Stimulated activated naive B cell treated with anti-CD40 and anti-IgM and Interleukin-4, amounts not matched to agents 10 μg/mL and 1 μg/mL and 100 μg/mL, for 72 hours (primary cell): Measurements from ENCODE around the gene C1QBP.
"Not testable (repeated sequence)": the region's sequence is repeated elsewhere in the genome, so short reads cannot be mapped to it uniquely, and the experiment has no call there.

Experiments used
- ATAC-seq, 2 donors: fragments of 150-1000 bp; cut with Tn5 transposase; replicated peaks; 2 replicates each; pipeline ENCODE4 v1.10.0; 2021; ENCODE audit warnings: moderate library complexity in 1 of 2
- DNase-seq: peaks from one replicate; pipeline ENCODE4 v3.0.0; 2021
- H3K27ac Mint-ChIP-seq: one replicate; pipeline ENCODE4 v1.8.0; 2022; ENCODE audit warnings: mild to moderate bottlenecking, mixed read lengths
- H3K27me3 Mint-ChIP-seq, 2 donors: one replicate each; pipeline ENCODE4 v1.8.0; 2022; ENCODE audit warnings: mixed read lengths in 2 of 2
- H3K36me3 Mint-ChIP-seq, 2 donors: one replicate each; pipeline ENCODE4 v1.8.0; 2022; ENCODE audit warnings: mixed read lengths in 2 of 2, mild to moderate bottlenecking in 1 of 2
- H3K4me1 Mint-ChIP-seq, 2 donors: one replicate each; pipeline ENCODE4 v1.8.0; 2022; ENCODE audit warnings: mixed read lengths in 2 of 2, mild to moderate bottlenecking in 1 of 2
- H3K4me3 Mint-ChIP-seq, 2 donors: one replicate each; pipeline ENCODE4 v1.8.0; 2022; ENCODE audit warnings: mild to moderate bottlenecking in 2 of 2, mixed read lengths in 2 of 2, moderate library complexity in 1 of 2
- H3K9me3 Mint-ChIP-seq, 2 donors: one replicate each; pipeline ENCODE4 v1.8.0; 2022; ENCODE audit warnings: mixed read lengths in 2 of 2, mild to moderate bottlenecking in 1 of 2

C1QBP gene

GRCh38 chr17:5446786-5447185 lies 7.8 kb upstream of the C1QBP start:
- no peaks in the 10 kb centered on the region for H3K27me3 Mint-ChIP-seq
- no peak overlapping the region for H3K4me3 Mint-ChIP-seq
- H3K36me3 Mint-ChIP-seq: peaks cover 37 to 61% of the 10 kb centered on the region in 2 donors
- H3K27ac Mint-ChIP-seq: no peak overlapping the region
- ATAC-seq (no peak), DNase-seq (no peak)
- no peaks in the 10 kb centered on the region for H3K9me3 Mint-ChIP-seq
- H3K4me1 Mint-ChIP-seq: no peaks in the 10 kb centered on the region

DNA sequence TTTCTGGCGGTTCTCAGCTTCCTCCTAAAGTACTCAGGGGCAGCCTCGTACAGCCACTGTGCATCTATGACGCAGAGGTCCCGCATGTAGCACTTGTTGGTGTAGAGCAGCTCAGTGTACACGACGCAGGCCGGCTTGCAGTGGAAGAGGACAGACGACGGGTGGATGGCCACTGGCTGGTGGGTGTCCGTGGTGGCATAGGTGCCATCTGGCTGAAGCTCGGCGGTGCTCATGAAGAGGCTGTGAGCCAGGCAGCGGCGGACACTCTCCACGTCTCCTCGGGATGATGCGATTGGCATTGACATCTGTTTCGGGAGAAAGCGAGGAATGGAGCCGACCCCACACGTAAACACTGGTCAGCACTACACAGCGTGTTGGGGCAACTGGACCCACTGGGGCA lies 5.3 kb upstream of the C1QBP start:
- H3K36me3 Mint-ChIP-seq: peaks cover 27 to 43% of the 10 kb centered on the region in 2 donors
- no peak overlapping the region for H3K27ac Mint-ChIP-seq
- no peak for ATAC-seq

DNA sequence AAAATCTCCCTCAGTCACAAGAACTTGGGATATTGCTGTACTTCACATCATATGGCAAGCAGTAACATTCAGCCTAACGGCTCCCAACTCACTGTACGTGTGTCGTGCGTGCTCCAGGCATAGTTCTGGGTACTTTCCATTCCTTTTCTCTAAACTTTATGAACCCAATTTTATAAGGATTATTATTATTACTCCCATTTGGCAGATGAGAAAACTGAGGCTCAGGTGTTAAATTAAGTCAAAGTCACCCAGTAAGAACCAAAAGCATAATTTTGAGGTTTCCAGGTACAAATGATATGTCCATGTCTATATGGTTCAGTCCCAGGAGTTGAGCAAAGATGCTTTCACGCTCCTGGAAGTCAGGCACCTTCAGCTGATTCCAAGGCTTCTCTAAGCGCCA lies 4.8 kb upstream of the C1QBP start:
- peaks cover 25 to 41% of the 10 kb centered on the region in 2 donors for H3K36me3 Mint-ChIP-seq
- no peak overlapping the region for H3K27ac Mint-ChIP-seq
- H3K27me3 Mint-ChIP-seq: no peaks in the 10 kb centered on the region
- no peak for ATAC-seq
- H3K4me1 Mint-ChIP-seq: peaks cover 8 to 13% of the 10 kb centered on the region in 2 donors
- no peaks in the 10 kb centered on the region for H3K9me3 Mint-ChIP-seq
- H3K4me3 Mint-ChIP-seq: no peak overlapping the region
- no peak for DNase-seq

More for the DNA sequence above, 5.3 kb upstream of the C1QBP start:
- no peaks in the 10 kb centered on the region for H3K27me3 Mint-ChIP-seq
- peaks cover 8 to 11% of the 10 kb centered on the region in 2 donors for H3K4me1 Mint-ChIP-seq
- no peak for DNase-seq
- no peak overlapping the region for H3K4me3 Mint-ChIP-seq
- no peaks in the 10 kb centered on the region for H3K9me3 Mint-ChIP-seq

- peaks cover 31 to 35% of the 10 kb centered on the region in 2 donors for H3K36me3 Mint-ChIP-seq
- peaks cover 17 to 41% of the 10 kb centered on the region in 2 donors for H3K4me1 Mint-ChIP-seq
- H3K9me3 Mint-ChIP-seq: no peaks in the 10 kb centered on the region
- ATAC-seq: no peak
- peak overlapping the region; percentile 81 to 84 for H3K4me3 Mint-ChIP-seq
- no peaks in the 10 kb centered on the region for H3K27me3 Mint-ChIP-seq
- no peak for DNase-seq
- H3K27ac Mint-ChIP-seq: peak overlapping the region; percentile 95
Observed at GRCh38 chr17:5439446-5439764, 450 bp upstream of the C1QBP start.

GRCh38 chr17:5437721-5438317 lies 1.1 kb downstream of the C1QBP start:
- Mint-ChIP-seq H3K9me3 (no peaks in the 10 kb centered on the region), H3K4me3 (peak overlapping the region; percentile 81 to 84), H3K27me3 (no peaks in the 10 kb centered on the region), H3K36me3 (peaks cover 31 to 40% of the 10 kb centered on the region in 2 donors), H3K27ac (peak overlapping the region; percentile 87), H3K4me1 (peaks cover 19 to 46% of the 10 kb centered on the region in 2 donors)
- no peak for DNase-seq
- ATAC-seq: no peak

- peak overlapping the region in 1 of 2 donors; percentile 68 for H3K4me3 Mint-ChIP-seq
- peak overlapping the region; percentile 47 for H3K27ac Mint-ChIP-seq
- not testable (repeated sequence) for DNase-seq, H3K27me3 Mint-ChIP-seq, ATAC-seq, H3K9me3 Mint-ChIP-seq
- H3K36me3 Mint-ChIP-seq: peaks cover 34 to 51% of the 10 kb centered on the region in 2 donors
- peaks cover 22 to 48% of the 10 kb centered on the region in 2 donors for H3K4me1 Mint-ChIP-seq
Observed at GRCh38 chr17:5435781-5436315, 3.1 kb downstream of the C1QBP start.

GRCh38 chr17:5434984-5435383 lies 4.0 kb downstream of the C1QBP start:
- DNase-seq (no peak), ATAC-seq (no peak)
- Mint-ChIP-seq H3K4me3 (no peak overlapping the region), H3K27ac (peak overlapping the region; percentile 62), H3K27me3 (no peaks in the 10 kb centered on the region), H3K36me3 (peaks cover 40 to 56% of the 10 kb centered on the region in 2 donors), H3K4me1 (peaks cover 24 to 49% of the 10 kb centered on the region in 2 donors), H3K9me3 (no peaks in the 10 kb centered on the region)

GRCh38 chr17:5431949-5432556 lies 6.9 kb downstream of the C1QBP start:
- Mint-ChIP-seq H3K27ac (no peak overlapping the region), H3K36me3 (peaks cover 41 to 69% of the 10 kb centered on the region in 2 donors), H3K9me3 (no peaks in the 10 kb centered on the region), H3K4me1 (peaks cover 23 to 27% of the 10 kb centered on the region in 2 donors), H3K4me3 (no peak overlapping the region), H3K27me3 (no peaks in the 10 kb centered on the region)
- no peak for ATAC-seq
- DNase-seq: no peak

DNA sequence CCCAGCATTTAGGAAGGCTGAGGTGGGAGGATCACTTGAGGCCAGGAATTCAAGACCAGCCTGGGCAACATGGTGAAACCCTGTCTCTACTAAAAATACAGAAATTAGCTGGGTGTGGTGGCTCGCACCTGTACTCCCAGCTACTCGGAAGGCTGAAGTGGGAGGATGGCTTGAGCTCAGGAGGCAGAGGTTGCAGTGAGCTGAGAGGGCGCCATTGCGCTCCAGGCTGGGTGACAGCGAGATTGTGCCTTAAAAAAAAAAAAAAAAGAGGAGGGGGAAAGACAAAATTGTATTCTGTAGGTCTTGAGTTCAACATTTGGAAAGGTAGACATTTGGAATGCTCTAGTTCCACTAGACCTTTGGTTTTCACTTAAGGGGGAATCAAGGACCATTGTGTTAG lies 7.7 kb downstream of the C1QBP start:
- H3K4me3 Mint-ChIP-seq, ATAC-seq, H3K9me3 Mint-ChIP-seq, DNase-seq, H3K27me3 Mint-ChIP-seq: not testable (repeated sequence)
- peaks cover 19 to 20% of the 10 kb centered on the region in 2 donors for H3K4me1 Mint-ChIP-seq
- H3K27ac Mint-ChIP-seq: peak overlapping the region; percentile 21
- peaks cover 33 to 61% of the 10 kb centered on the region in 2 donors for H3K36me3 Mint-ChIP-seq

DNA sequence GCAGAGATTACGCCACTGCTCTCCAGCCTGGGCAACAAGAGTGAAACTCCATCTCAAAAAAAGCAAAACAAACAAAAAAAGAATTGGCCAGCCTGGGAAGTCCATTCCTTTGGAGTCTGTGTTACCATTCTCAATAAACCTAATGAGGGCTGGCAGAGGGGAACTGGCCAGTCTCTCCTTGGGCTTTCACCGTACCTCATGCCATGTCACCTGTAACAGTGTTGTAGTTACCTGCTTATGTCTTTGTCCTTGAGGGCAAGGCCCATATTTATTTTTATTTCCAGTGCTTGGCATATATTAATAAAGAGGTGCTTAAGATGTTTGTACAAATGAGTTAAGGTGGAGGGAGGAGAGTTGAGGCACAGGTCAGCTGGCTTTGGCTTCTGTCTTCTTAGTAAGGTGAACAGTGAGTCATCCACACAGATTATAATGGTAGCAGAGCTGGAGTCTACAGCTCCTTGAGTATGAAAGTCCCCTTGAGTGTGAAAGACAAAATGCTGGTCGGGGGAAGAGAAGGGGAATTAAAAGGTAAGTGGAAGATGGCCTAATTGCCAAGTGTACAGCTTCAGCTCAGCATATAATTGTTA lies 8.4 kb downstream of the C1QBP start:
- no peak for DNase-seq
- Mint-ChIP-seq H3K27ac (peak overlapping the region; percentile 70), H3K9me3 (no peaks in the 10 kb centered on the region), H3K27me3 (no peaks in the 10 kb centered on the region), H3K36me3 (peaks cover 31 to 65% of the 10 kb centered on the region in 2 donors), H3K4me1 (peaks cover 16 to 18% of the 10 kb centered on the region in 2 donors), H3K4me3 (no peak overlapping the region)
- ATAC-seq: no peak

- peaks cover 11 to 15% of the 10 kb centered on the region in 2 donors for H3K4me1 Mint-ChIP-seq
- ATAC-seq: no peak
- H3K27me3 Mint-ChIP-seq: no peaks in the 10 kb centered on the region
- no peaks in the 10 kb centered on the region for H3K9me3 Mint-ChIP-seq
- H3K4me3 Mint-ChIP-seq: no peak overlapping the region
- H3K36me3 Mint-ChIP-seq: peaks cover 32 to 67% of the 10 kb centered on the region in 2 donors
- no peak overlapping the region for H3K27ac Mint-ChIP-seq
- DNase-seq: no peak
Observed at GRCh38 chr17:5429191-5429887, 9.6 kb downstream of the C1QBP start.

- H3K4me1 Mint-ChIP-seq: peaks cover 20 to 26% of the 10 kb centered on the region in 2 donors
- peaks cover 28 to 59% of the 10 kb centered on the region in 2 donors for H3K36me3 Mint-ChIP-seq
- DNase-seq (no peak), ATAC-seq (no peak)
- no peak overlapping the region for H3K27ac Mint-ChIP-seq
- H3K4me3 Mint-ChIP-seq: no peak overlapping the region
- no peaks in the 10 kb centered on the region for H3K9me3 Mint-ChIP-seq
- H3K27me3 Mint-ChIP-seq: no peaks in the 10 kb centered on the region
Observed at GRCh38 chr17:5425826-5426225, 13.1 kb downstream of the C1QBP start.

- no peak for ATAC-seq
- H3K27ac Mint-ChIP-seq: no peak overlapping the region
- no peaks in the 10 kb centered on the region for H3K9me3 Mint-ChIP-seq
- peaks cover 18 to 26% of the 10 kb centered on the region in 2 donors for H3K4me1 Mint-ChIP-seq
- no peak for DNase-seq
- H3K36me3 Mint-ChIP-seq: peaks cover 24 to 58% of the 10 kb centered on the region in 2 donors
- no peaks in the 10 kb centered on the region for H3K27me3 Mint-ChIP-seq
- no peak overlapping the region for H3K4me3 Mint-ChIP-seq
Observed at GRCh38 chr17:5424909-5425308, 14.0 kb downstream of the C1QBP start.

GRCh38 chr17:5422505-5422904 lies 16.4 kb downstream of the C1QBP start:
- H3K4me3 Mint-ChIP-seq: no peak overlapping the region

More at GRCh38 chr17:5422505-5422904, 16.4 kb downstream of the C1QBP start:
- ATAC-seq: no peak
- no peak overlapping the region for H3K27ac Mint-ChIP-seq
- peaks cover 22 to 49% of the 10 kb centered on the region in 2 donors for H3K36me3 Mint-ChIP-seq
- no peaks in the 10 kb centered on the region for H3K27me3 Mint-ChIP-seq
- DNase-seq: no peak
- H3K4me1 Mint-ChIP-seq: peaks cover 11 to 26% of the 10 kb centered on the region in 2 donors
- no peaks in the 10 kb centered on the region for H3K9me3 Mint-ChIP-seq
